NOMO-1 treated with DMSO at 0.1 percent for 48 hours (cell line): ENCODE data around the gene AJM1.
"Not testable (repeated sequence)": the region's sequence is repeated elsewhere in the genome, so short reads cannot be mapped to it uniquely, and the experiment has no call there.

ENCODE experiments used
- DNase-seq: peaks from one replicate; lab custom pipeline; 2025; ENCODE audit not compliant: unreplicated experiment; lab: John Stamatoyannopoulos, UW

AJM1 gene

GRCh38 chr9:136843159-136843800 is 1.0 kb downstream of the AJM1 start:
- DNase-seq, result not testable (repeated sequence)

- DNase-seq, result peak; percentile 9
Measured at GRCh38 chr9:136843801-136844740, 1.8 kb downstream of the AJM1 start.

- DNase-seq, result no peak
Measured at GRCh38 chr9:136844761-136845464, 2.6 kb downstream of the AJM1 start.

GRCh38 chr9:136845465-136846260 is 3.4 kb downstream of the AJM1 start:
- no peak for DNase-seq

- no peak for DNase-seq
Measured at GRCh38 chr9:136846376-136847087, 4.3 kb downstream of the AJM1 start.

- no peak for DNase-seq
Measured at GRCh38 chr9:136847088-136847825, 5.0 kb downstream of the AJM1 start.

GRCh38 chr9:136847826-136848392 is 5.6 kb downstream of the AJM1 start:
- DNase-seq, result peak; percentile 88

- DNase-seq, result peak; percentile 54
Measured at GRCh38 chr9:136848393-136849037, 6.2 kb downstream of the AJM1 start.

- peak; percentile 100 for DNase-seq
Measured at GRCh38 chr9:136849038-136849959, 7.0 kb downstream of the AJM1 start, which contains the start of gene PHPT1. TSS of gene PHPT1 (plus strand) at chr9:136849409. CDS start at chr9:136849431, 22 bp downstream.

GRCh38 chr9:136849960-136850865 is 7.9 kb downstream of the AJM1 start:
- DNase-seq, result no peak

- DNase-seq, result no peak
Measured at GRCh38 chr9:136850866-136851775, 8.8 kb downstream of the AJM1 start.

- DNase-seq, result no peak
Measured at GRCh38 chr9:136851941-136852663, 9.8 kb downstream of the AJM1 start, which contains the start of gene MAMDC4. TSS of gene MAMDC4 (plus strand) at chr9:136852346. CDS start at chr9:136852417, 71 bp downstream.

GRCh38 chr9:136852664-136853595 is 10.7 kb downstream of the AJM1 start:
- no peak for DNase-seq
